ENCODE measurements around the gene TIGD1.

TIGD1 gene

DNA sequence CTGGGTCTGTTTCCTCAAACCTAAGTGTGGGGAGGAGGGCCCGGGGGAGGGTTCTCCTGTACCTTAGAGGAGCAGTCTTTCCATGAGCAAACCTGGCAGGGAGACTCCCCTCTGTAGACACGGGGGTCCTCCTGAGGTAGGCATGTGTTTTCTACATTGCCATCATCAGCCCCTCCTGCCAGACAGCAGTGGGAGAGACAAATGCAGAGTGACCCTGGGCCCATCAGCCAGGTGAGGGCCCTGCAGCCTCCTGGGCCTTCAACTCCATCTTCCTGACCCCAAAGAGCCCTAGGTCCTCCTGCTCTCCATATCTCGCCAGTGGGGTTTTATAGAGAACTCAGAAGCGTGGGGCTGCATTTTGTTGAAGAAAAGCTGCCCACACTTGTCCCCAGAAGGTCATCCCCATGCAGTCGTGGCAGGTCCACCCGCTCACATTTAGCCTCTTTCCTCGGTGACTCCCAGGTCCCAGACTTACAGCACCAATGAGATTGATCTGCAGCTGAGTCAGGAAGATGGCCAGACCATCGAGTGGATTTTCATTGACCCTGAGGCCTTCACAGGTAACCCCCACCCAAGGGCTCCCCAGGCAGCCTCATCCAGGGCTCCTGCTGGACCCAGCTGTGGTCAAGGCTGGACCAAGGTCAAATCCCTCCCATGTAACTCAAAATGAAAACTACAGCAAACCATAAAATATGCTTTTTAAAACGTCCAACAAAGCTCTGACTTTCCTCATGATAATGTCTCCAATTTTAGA, 8.2 kb downstream of the TIGD1 start:
- H3K4me3 Mint-ChIP-seq: no peak overlapping the region
- H3K9me3 Mint-ChIP-seq: no peaks in the 10 kb centered on the region
- no peak for ATAC-seq (replicated peaks; ENCODE audit: extremely low read depth, poor library complexity, severe bottlenecking)
- peaks cover 12% of the 10 kb centered on the region for H3K27me3 Mint-ChIP-seq
- peaks cover 8% of the 10 kb centered on the region for H3K36me3 Mint-ChIP-seq (ENCODE audit: insufficient read depth)
- H3K4me1 Mint-ChIP-seq: peaks cover 42% of the 10 kb centered on the region
- no peak for DNase-seq (ENCODE audit: low spot score in 2 of 2)
- H3K27ac Mint-ChIP-seq (ENCODE audit: low read depth): no peak overlapping the region

- Mint-ChIP-seq H3K27me3 (peaks cover 12% of the 10 kb centered on the region), H3K27ac (ENCODE audit: low read depth) (no peak overlapping the region), H3K36me3 (ENCODE audit: insufficient read depth) (peaks cover 7% of the 10 kb centered on the region), H3K4me3 (no peak overlapping the region), H3K4me1 (peaks cover 37% of the 10 kb centered on the region), H3K9me3 (no peaks in the 10 kb centered on the region)
- DNase-seq (ENCODE audit: low spot score in 2 of 2): no peak
- ATAC-seq (replicated peaks; ENCODE audit: extremely low read depth, poor library complexity, severe bottlenecking): no peak
These were observed 9.0 kb downstream of the TIGD1 start for GRCh38 chr2:232541195-232541960.

GRCh38 chr2:232540441-232541041, 9.8 kb downstream of the TIGD1 start:
- H3K4me3 Mint-ChIP-seq: no peak overlapping the region
- peaks cover 7% of the 10 kb centered on the region for H3K36me3 Mint-ChIP-seq (ENCODE audit: insufficient read depth)
- no peak for DNase-seq (ENCODE audit: low spot score in 2 of 2)
- H3K27ac Mint-ChIP-seq (ENCODE audit: low read depth): no peak overlapping the region
- peaks cover 20% of the 10 kb centered on the region for H3K27me3 Mint-ChIP-seq
- H3K9me3 Mint-ChIP-seq: no peaks in the 10 kb centered on the region
- no peak for ATAC-seq (replicated peaks; ENCODE audit: extremely low read depth, poor library complexity, severe bottlenecking)
- peaks cover 37% of the 10 kb centered on the region for H3K4me1 Mint-ChIP-seq

DNA sequence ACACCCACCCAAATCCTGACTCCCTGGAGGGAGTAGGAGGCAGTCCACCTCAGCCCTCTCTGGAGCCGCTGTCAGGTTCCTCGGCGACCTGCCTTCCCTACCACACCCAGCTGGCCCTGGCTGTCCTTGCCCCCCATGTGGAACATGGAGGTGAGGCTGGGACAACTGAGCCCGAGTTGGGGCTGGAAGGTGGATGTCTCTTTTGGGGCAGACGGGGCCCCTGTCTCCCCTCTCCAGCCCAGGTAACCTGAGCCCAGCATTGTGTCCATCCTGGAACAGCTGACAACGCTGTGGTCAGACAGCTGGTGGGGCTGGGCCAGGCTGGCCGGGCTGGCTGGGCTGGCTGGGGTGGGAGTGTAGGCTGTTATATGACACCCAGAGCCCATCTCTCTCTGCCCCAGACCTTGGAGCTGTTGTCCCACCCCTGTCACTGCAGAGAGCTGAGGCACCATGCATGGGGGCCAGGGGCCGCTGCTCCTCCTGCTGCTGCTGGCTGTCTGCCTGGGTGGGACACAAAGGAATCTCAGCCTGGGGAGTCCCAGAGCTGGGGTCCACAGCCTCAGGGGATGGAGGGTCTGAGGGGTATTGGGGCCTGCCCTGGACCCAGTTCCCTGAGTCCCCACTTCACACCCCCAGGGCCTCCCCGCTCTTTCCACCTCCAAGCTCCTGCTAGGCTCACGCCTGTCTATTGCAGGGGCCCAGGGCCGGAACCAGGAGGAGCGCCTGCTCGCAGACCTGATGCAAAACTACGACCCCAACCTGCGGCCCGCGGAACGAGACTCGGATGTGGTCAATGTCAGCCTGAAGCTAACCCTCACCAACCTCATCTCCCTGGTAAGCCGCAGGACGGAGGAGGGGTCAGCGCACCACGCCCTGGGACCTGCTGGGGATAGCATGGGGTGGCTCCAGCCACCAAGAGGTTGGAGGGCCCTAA, 10.8 kb downstream of the TIGD1 start, which contains the start of gene CHRNG:
CHRNG (plus strand) TSS at position 395 of the 934 bp plus-strand sequence; CDS start at position 451, 56 bp downstream.
- Mint-ChIP-seq H3K4me3 (no peak within 1 kb of the TSS), H3K36me3 (ENCODE audit: insufficient read depth) (peaks cover 5% of the 10 kb centered on the region), H3K9me3 (no peaks in the 10 kb centered on the region), H3K27ac (ENCODE audit: low read depth) (no peak within 1 kb of the TSS), H3K4me1 (peaks cover 31% of the 10 kb centered on the region), H3K27me3 (peaks cover 30% of the 10 kb centered on the region)
- DNase-seq (ENCODE audit: low spot score in 2 of 2): no peak
- no peak for ATAC-seq (replicated peaks; ENCODE audit: extremely low read depth, poor library complexity, severe bottlenecking)

DNA sequence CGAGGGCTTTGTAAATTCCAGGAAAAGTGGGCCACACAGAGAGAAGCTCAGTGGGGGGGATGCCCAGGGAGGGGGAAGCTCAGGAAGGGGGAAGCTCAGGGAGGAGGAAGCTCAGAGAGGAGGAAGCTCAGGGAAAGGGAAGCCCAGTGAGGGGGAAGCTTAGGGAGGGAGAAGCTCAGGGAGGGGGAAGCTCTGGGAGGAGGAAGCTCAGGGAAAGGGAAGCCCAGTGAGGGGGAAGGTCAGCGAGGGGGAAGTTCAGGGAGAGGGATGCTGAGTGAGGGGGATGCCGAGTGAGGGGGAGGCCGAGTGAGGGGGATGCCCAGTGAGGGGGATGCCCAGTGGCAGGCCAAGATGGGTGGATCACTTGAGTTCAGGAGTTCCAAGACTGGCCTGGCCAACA, 11.7 kb downstream of the TIGD1 start:
- H3K36me3 Mint-ChIP-seq (ENCODE audit: insufficient read depth): peaks cover 3% of the 10 kb centered on the region
- peaks cover 27% of the 10 kb centered on the region for H3K4me1 Mint-ChIP-seq
- H3K27ac Mint-ChIP-seq (ENCODE audit: low read depth): no peak overlapping the region
- H3K9me3 Mint-ChIP-seq: no peaks in the 10 kb centered on the region
- DNase-seq (ENCODE audit: low spot score in 2 of 2) (no peak), ATAC-seq (replicated peaks; ENCODE audit: extremely low read depth, poor library complexity, severe bottlenecking) (no peak)
- H3K4me3 Mint-ChIP-seq: no peak overlapping the region
- peaks cover 37% of the 10 kb centered on the region for H3K27me3 Mint-ChIP-seq

DNA sequence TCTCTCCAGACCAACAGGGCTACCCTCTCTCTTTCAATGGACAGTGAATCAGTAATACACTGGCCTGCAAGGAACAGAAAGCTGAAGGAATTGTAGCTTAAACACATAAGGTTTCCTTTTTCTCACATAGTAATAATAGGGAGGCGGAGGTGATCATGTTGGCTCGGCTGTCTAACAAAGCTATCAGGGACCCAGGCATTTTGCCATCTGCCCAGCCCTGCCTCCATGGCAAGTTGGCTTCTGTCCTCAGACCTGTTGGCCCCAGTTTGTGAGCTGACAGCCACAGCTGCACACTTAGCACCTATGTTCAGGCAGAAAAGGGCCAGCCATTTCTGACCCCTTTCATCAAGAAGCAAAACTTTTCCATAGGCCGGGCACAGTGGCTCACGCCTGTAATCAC, 12.9 kb downstream of the TIGD1 start:
- no peaks in the 10 kb centered on the region for H3K9me3 Mint-ChIP-seq
- H3K27ac Mint-ChIP-seq (ENCODE audit: low read depth): no peak overlapping the region
- ATAC-seq (replicated peaks; ENCODE audit: extremely low read depth, poor library complexity, severe bottlenecking): no peak
- H3K4me3 Mint-ChIP-seq: no peak overlapping the region
- DNase-seq (ENCODE audit: low spot score in 2 of 2): no peak
- peaks cover 37% of the 10 kb centered on the region for H3K27me3 Mint-ChIP-seq
- peaks cover 3% of the 10 kb centered on the region for H3K36me3 Mint-ChIP-seq (ENCODE audit: insufficient read depth)
- H3K4me1 Mint-ChIP-seq: peaks cover 24% of the 10 kb centered on the region

- Mint-ChIP-seq H3K4me1 (peaks cover 20% of the 10 kb centered on the region), H3K27ac (ENCODE audit: low read depth) (no peak overlapping the region), H3K9me3 (no peaks in the 10 kb centered on the region), H3K27me3 (peaks cover 37% of the 10 kb centered on the region), H3K36me3 (ENCODE audit: insufficient read depth) (peaks cover 2% of the 10 kb centered on the region), H3K4me3 (no peak overlapping the region)
- no peak for DNase-seq (ENCODE audit: low spot score in 2 of 2)
- ATAC-seq (replicated peaks; ENCODE audit: extremely low read depth, poor library complexity, severe bottlenecking): no peak
These were observed 13.3 kb downstream of the TIGD1 start for GRCh38 chr2:232537079-232537478.

- Mint-ChIP-seq H3K36me3 (ENCODE audit: insufficient read depth) (peaks cover 2% of the 10 kb centered on the region), H3K27ac (ENCODE audit: low read depth) (no peak overlapping the region), H3K4me3 (no peak overlapping the region), H3K9me3 (no peaks in the 10 kb centered on the region), H3K27me3 (peaks cover 37% of the 10 kb centered on the region), H3K4me1 (peaks cover 14% of the 10 kb centered on the region)
- no peak for DNase-seq (ENCODE audit: low spot score in 2 of 2)
- no peak for ATAC-seq (replicated peaks; ENCODE audit: extremely low read depth, poor library complexity, severe bottlenecking)
These were observed 14.4 kb downstream of the TIGD1 start for GRCh38 chr2:232535761-232536530.

DNA sequence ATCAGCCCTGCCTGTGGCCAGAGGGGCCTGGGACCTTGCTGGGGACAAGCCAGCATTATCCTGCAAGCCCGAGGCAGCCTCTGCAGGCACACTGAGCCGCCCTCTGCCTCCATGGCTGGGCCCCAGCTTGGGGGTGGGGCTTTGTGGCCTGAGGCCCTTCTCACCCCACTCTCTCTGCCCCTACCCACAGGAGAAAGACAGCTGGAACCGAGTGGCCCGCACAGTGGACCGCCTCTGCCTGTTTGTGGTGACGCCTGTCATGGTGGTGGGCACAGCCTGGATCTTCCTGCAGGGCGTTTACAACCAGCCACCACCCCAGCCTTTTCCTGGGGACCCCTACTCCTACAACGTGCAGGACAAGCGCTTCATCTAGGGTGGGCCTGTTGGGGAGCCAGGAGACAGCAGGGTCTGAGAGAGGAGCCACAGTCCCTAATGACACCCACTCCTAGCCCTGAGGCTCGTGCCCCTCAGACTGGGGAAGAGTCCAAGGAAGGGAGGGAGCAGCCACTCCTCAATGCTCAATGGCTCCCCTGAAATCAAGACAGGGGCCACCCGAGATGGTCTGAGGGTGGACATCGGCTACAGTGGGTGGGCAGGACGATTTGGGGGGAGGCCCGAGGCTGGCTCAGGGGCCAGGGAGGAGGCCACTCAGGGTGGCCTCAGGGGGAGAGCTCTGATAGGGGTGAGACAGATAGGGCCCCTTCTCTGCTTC, 15.3 kb downstream of the TIGD1 start:
- no peak overlapping the region for H3K4me3 Mint-ChIP-seq
- H3K9me3 Mint-ChIP-seq: no peaks in the 10 kb centered on the region
- peaks cover 9% of the 10 kb centered on the region for H3K4me1 Mint-ChIP-seq
- ATAC-seq (replicated peaks; ENCODE audit: extremely low read depth, poor library complexity, severe bottlenecking) (no peak), DNase-seq (ENCODE audit: low spot score in 2 of 2) (no peak)
- peaks cover under 1% of the 10 kb centered on the region for H3K36me3 Mint-ChIP-seq (ENCODE audit: insufficient read depth)
- no peak overlapping the region for H3K27ac Mint-ChIP-seq (ENCODE audit: low read depth)
- H3K27me3 Mint-ChIP-seq: peaks cover 45% of the 10 kb centered on the region

DNA sequence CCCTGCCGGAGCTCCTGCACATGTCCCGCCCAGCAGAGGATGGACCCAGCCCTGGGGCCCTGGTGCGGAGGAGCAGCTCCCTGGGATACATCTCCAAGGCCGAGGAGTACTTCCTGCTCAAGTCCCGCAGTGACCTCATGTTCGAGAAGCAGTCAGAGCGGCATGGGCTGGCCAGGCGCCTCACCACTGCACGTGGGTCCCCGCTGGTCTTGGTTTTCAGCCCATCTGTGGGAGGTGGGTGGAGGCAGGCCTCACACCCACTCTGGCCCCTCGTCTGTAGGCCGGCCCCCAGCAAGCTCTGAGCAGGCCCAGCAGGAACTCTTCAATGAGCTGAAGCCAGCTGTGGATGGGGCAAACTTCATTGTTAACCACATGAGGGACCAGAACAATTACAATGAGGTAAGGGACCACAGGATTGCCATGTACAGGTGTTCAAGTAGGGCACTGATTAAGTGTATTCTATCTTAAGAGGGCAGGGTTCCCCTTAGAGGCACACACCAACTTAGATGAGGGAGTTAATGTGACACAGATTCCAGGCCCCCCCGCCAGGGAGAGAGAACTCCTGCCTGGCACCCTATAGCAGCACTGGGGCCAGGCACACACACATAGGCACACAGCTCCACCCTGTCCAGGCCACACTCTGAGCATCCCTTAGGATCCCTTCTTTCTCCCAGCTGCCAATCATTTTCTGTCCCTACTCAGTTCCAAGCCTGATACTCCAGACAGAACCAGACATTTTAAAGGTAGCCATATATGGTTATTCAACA, 16.2 kb downstream of the TIGD1 start:
- peaks cover 2% of the 10 kb centered on the region for H3K36me3 Mint-ChIP-seq (ENCODE audit: insufficient read depth)
- H3K4me1 Mint-ChIP-seq: peaks cover 11% of the 10 kb centered on the region
- H3K27ac Mint-ChIP-seq (ENCODE audit: low read depth): no peak overlapping the region
- H3K27me3 Mint-ChIP-seq: peaks cover 55% of the 10 kb centered on the region
- ATAC-seq (replicated peaks; ENCODE audit: extremely low read depth, poor library complexity, severe bottlenecking) (no peak), DNase-seq (ENCODE audit: low spot score in 2 of 2) (no peak)
- no peak overlapping the region for H3K4me3 Mint-ChIP-seq
- no peaks in the 10 kb centered on the region for H3K9me3 Mint-ChIP-seq

Measured in central memory CD8-positive, alpha-beta T cell (primary cell).